Right lung (tissue), 10 donors: ENCODE data around the gene XKR7. TPM values are rescaled to one million over a fixed set of nuclear protein-coding genes. Genes with fewer than 3 reads are reported as not detected.
"Not testable (repeated sequence)": the region's sequence is repeated elsewhere in the genome, so short reads cannot be mapped to it uniquely, and the experiment has no call there.

ENCODE experiments used
- DNase-seq, 2 donors: peaks; one replicate each; pipeline ENCODE4 v3.0.0-alpha.2; 2013
- long read RNA-seq, 8 donors: transcript quantifications; one replicate each; lab custom pipeline, GENCODE V29; 2026
- polyA plus RNA-seq, 5 donors: library from polyadenylated mRNA; unstranded; fragments of 120-200 nt; gene quantifications; one replicate each; pipeline versions ENCODE4 v1.2.1 to v1.2.3, GENCODE V29; 2013; ENCODE audit warnings: inconsistent platforms in 1 of 5, low replicate concordance in 1 of 5; ENCODE audit not compliant: insufficient read length in 5 of 5, insufficient read depth in 1 of 5

The XKR7 gene
- polyA plus RNA-seq = under 1 TPM; 0.09 to 0.20 (median 0.12) TPM
- long read RNA-seq, donor 1 = 0 reads
- long read RNA-seq, donor 2 = 0 reads
- long read RNA-seq, donor 3 = 0 reads
- long read RNA-seq, donor 4 = 0 reads
- long read RNA-seq, donor 5 = 0 reads
- long read RNA-seq, donor 6 = 0 reads
- long read RNA-seq, donor 7 = 0 reads
- long read RNA-seq, donor 8 = 0 reads

GRCh38 chr20:31967830-31968249, at the start of gene XKR7:
Gene XKR7, plus strand, starts transcription at chr20:31968151. Its CDS starts 25 bp downstream, at chr20:31968176.
- no peak for DNase-seq

DNA sequence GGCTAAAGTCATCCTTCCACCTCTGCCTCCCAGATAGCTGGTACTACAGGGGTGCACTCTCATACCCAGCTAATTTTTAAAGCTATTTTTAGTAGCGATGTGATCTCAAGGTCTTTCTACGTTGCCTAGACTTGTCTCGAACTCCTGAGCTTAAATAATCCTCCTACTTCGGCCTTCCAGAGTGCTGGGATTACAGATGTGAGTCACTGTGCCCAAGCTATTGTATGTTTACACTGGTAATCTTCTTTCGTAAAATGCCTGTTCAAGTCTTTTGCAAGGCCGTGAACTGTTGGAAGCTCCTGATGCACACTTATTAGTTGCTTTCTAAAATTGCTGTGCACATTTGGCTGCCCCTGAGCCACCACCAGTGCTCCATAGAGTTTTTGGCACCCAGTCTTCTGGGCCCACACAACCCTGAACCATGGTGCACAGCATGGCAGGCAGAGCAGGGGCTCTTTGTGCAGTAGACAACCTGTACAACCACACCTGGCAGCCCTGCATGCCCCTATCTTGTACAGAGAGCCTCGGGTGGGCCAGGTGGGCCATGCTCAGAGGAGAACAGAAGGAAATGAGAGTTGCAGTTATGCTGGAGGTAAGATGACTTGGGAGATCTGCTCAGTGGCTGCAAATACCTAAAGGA, 49.4 kb upstream of the XKR7 start:
- DNase-seq = no peak

GRCh38 chr20:31919410-31920155, 48.4 kb upstream of the XKR7 start:
- no peak for DNase-seq

DNA sequence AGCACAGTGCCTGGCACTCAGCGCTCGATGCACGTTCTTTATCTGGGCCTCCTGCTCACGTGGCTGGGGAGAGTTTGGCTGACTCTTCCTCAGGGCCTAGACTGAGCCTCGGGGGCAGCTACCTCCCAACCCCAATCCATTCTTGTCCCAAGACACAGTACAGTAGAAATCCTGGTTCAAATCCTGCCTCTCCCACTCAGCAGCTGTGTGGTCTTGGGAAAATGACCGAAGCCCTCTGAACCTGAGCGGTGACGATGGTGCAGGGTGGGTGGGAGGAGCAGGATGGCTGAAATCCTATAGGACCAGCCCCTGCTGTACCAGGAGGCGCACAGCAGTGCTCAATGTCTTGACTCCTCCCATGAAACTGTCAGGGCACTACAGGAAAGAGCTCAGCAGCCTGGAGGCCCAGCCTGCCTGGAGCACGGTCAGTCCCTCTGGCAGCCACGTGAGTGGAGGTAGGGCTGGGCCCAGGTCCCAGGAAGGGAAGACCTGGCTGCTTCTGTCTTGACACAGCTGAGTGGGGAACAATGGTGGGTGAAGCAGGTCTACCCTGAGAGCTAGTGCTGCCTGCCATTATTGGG, 47.6 kb upstream of the XKR7 start:
- no peak for DNase-seq

- DNase-seq = not testable (repeated sequence)
Observed at GRCh38 chr20:31921480-31921879, 46.5 kb upstream of the XKR7 start.

GRCh38 chr20:31922181-31922580, 45.8 kb upstream of the XKR7 start:
- no peak for DNase-seq

DNA sequence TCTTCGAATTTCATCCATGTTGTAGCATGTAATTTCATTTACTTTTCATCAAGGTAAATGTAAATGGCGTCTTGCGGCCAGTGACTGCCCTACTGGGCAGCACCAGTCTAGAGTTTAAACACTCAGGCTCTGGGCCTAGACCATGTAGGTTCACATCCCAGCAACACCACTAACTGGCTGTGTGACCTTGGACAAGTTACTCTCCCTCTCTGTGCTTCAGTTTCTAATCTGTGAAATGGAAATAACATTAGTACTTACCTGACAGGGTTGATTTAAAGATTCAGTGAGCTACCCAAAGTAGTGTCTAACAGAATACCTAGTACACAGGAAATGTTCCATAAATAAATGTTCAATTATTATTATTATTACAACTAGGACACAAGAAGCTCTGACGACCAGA, 45.4 kb upstream of the XKR7 start:
- DNase-seq = no peak

GRCh38 chr20:31923388-31924331, 44.3 kb upstream of the XKR7 start:
- no peak for DNase-seq

- no peak for DNase-seq
Observed at GRCh38 chr20:31924561-31924960, 43.4 kb upstream of the XKR7 start.

GRCh38 chr20:31925631-31926030, 42.3 kb upstream of the XKR7 start:
- DNase-seq = no peak

GRCh38 chr20:31926493-31926892, 41.5 kb upstream of the XKR7 start:
- DNase-seq = no peak

DNA sequence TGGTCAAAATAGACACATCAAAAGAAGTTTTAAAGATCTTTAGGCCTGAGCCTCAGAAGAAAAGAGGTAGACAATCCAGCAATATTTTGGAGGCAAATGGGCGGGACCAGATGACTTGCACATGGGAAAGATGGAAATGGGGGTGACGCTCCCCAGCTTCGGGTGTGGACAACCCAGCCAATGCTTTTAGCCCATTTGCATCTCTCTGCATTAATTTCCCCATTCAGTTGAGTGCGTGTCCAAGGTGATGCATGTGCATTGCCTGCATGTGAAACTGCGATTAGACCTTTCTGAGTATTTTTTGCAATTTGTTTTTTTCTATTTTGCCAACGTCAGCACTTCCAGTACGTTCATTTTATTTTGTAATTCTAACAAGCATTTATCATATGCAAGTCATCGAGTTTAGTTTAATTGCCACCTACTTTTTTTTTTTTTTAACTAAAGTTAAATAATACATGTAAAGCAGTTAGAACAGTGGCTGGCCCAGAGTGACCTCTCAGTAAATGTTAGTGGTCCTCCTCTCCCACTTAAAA, 40.3 kb upstream of the XKR7 start:
- DNase-seq = no peak

GRCh38 chr20:31929631-31930030, 38.3 kb upstream of the XKR7 start:
- DNase-seq = not testable (repeated sequence)

DNA sequence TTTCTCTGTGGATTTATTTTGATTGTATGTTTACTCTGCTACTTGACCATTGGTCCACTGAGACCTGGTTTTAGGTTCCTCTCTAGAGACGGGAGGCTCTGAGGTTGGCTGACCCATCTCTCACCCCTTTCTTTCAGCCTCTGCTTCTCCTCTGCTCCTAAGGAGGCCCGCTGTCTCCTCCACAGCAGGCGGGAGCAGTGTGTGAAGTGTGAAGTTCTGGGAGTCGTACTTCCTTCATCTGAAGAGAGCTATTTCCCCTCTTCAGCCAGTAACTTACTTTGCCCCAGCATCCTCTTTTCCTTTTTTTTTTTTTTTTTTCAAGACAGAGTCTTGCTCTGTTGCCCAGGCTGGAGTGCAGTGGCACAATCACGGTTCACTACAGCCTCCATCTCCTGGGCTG, 37.2 kb upstream of the XKR7 start:
- no peak for DNase-seq

DNA sequence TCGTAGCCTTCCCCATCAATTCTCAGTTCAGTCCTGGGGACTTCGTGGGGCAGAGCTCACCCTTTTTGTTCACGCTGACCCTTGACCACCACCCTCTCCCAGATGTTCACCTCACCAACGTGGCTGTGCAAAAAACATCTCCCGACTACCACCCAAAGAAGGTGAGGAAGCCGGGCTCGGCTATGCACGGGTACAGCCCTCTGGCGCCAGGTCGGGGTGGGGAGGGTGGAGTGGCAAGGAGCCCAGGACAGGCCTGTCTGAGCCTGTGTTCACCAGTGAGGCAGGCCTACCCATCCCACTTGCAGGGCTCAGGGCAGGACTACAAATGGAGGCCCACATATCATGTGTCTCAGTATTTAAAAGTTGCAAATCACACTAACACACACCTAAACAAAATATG, 34.3 kb upstream of the XKR7 start:
- no peak for DNase-seq

GRCh38 chr20:31934491-31934890, 33.5 kb upstream of the XKR7 start:
- no peak for DNase-seq

GRCh38 chr20:31934968-31935764, 32.8 kb upstream of the XKR7 start:
- DNase-seq = no peak

DNA sequence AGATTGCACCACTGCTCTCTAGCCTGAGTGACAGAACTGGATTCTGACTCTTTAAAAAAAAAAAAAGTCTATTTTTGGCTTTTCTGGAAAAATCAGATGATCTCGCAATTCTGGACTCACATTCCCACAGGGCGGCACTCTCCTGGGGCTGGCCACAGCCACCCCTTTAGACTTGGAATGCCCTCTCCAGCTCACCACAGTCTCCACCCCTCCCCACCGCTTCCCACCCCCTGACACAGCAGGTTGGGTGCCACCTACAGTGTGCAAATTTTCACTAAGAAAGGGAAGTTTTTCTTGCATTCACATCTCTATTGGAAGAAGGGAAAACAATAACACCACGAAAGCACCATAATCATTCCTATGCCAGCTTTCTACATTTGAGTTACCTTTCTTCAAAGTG, 31.5 kb upstream of the XKR7 start:
- DNase-seq = no peak

GRCh38 chr20:31937820-31938219, 30.1 kb upstream of the XKR7 start:
- no peak for DNase-seq

GRCh38 chr20:31939661-31940060, 28.3 kb upstream of the XKR7 start:
- DNase-seq = no peak
